HAP-1 (cell line): Measurements from ENCODE around the gene KCNAB2.
A peak's percentile ranks its signal among the peaks of the same experiment; 100 is the strongest.

Experiments
- DNase-seq, 2 experiments: peaks; one replicate each; pipeline ENCODE4 v3.0.0-alpha.2; 2016 to 2020; ENCODE audit warnings: low spot score in 2 of 2
- H3K27me3 ChIP-seq: fragments of 250-450 bp; sonication (Bioruptor Pico); 2 replicates; pipeline ENCODE4 v1.5.1; 2020; ENCODE audit warnings: low read depth, mild to moderate bottlenecking, moderate library complexity
- H3K36me3 ChIP-seq: fragments of 250-450 bp; sonication (Bioruptor Pico); replicated peaks from 2 replicates; pipeline ENCODE4 v1.5.1; 2020; ENCODE audit warnings: mild to moderate bottlenecking
- H3K4me1 ChIP-seq: fragments of 250-450 bp; sonication (Bioruptor Pico); 2 replicates; pipeline ENCODE4 v1.5.1; 2020; ENCODE audit warnings: mild to moderate bottlenecking
- H3K4me3 ChIP-seq: fragments of 250-450 bp; sonication (Bioruptor Pico); 2 replicates; pipeline ENCODE4 v1.5.1; 2020; ENCODE audit warnings: mild to moderate bottlenecking, moderate library complexity
- H3K9me3 ChIP-seq: fragments of 250-450 bp; sonication (Bioruptor Pico); 2 replicates; pipeline ENCODE4 v1.5.1; 2020; ENCODE audit warnings: mild to moderate bottlenecking, moderate library complexity
- in situ Hi-C: fragments of 300-500 bp; cut with MboI; formaldehyde crosslinking; loops from 3 replicates; pipeline ENCODE4 v1.14.3; 2020; ENCODE audit warnings: low sequenced_read_pairs, inconsistent platforms, mixed read lengths

KCNAB2 gene

DNA sequence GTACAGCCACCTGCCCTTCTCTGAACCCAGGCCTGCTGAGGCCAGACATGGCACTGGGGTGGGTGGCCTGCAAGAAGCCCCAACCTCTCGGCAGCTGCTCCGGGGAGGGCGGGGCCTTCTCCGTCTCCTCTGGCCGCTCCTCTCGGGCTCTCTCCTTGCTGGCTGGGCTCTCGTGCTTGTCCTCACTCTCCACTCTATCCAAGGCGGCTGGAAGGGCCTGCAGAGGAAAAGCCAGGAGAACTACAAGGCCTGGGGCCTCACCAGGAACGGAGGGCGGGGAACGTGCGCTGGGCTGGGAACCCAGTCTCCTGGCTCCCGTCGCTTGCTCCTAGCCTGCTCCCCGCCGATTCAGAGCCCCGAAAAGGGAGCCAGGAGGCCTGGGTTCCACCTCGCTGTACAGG lies 75.3 kb downstream of the KCNAB2 start:
- no peak for DNase-seq
- in situ Hi-C loops = no loop called here
- Histone ChIP-seq H3K27me3 (no peaks in the 10 kb centered on the region), H3K4me3 (no peak overlapping the region), H3K36me3 (no peaks in the 10 kb centered on the region), H3K4me1 (no peaks in the 10 kb centered on the region), H3K9me3 (no peaks in the 10 kb centered on the region)

DNA sequence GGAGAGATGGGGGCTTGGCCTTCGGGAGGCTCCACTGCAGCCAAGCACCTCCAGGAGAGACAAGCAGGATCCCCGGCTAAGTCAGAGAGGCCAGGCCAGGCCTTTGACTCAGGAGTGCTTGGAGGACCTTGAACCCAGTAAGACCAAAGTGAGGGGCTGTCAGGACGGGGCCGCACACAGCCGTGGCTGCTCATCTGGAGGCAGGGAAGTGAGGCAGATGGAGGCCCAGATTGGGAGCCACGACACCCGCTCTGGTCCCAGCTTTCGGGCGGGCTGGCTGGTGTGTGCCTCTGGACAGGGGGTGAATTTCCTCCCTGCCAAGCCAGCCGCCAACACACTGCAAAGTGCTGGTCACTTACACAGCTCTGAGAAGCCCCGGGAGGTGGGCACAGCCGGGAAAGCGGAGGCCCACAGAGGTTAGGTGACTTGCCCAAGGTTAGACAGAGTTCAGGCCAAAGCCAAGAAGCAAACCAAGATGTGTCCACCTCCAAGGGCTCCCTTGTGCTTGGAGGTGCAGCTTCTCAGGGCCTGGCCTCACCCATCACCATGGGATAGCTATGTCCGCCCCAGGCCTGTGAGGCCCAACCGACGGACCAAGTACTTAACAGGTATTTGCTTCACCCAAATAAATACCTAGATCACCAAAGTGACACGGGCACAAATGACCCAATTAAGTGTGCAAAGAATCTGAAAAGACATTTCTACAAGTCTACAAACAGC lies 76.1 kb downstream of the KCNAB2 start:
- Histone ChIP-seq H3K27me3 (no peaks in the 10 kb centered on the region), H3K9me3 (no peaks in the 10 kb centered on the region), H3K4me3 (no peak overlapping the region), H3K36me3 (no peaks in the 10 kb centered on the region), H3K4me1 (no peaks in the 10 kb centered on the region)
- in situ Hi-C loops = no loop called here
- DNase-seq = no peak

DNA sequence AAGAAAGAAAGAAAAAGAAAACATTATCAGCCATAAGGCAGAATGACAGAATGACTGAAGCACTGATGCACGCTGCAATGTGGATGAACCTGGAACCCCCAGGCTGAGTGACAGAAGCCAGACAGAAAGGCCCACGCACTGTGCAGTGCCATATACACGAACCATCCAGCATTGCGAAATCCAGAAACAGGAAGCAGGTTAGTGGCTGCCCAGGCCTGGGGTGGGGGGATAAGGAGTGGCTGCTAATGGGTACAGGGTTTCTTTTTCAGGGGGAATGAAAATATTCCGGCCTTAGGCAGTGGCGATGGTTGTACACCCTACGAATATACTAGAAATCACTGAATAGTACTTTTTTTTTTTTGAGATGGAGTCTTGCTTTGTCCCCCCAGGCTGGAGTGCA lies 77.4 kb downstream of the KCNAB2 start:
- no peak for DNase-seq
- H3K4me3 ChIP-seq = no peak overlapping the region
- H3K4me1 ChIP-seq = no peaks in the 10 kb centered on the region
- no peaks in the 10 kb centered on the region for H3K27me3 ChIP-seq
- no peaks in the 10 kb centered on the region for H3K36me3 ChIP-seq
- no peaks in the 10 kb centered on the region for H3K9me3 ChIP-seq
- in situ Hi-C loops = no loop called here

DNA sequence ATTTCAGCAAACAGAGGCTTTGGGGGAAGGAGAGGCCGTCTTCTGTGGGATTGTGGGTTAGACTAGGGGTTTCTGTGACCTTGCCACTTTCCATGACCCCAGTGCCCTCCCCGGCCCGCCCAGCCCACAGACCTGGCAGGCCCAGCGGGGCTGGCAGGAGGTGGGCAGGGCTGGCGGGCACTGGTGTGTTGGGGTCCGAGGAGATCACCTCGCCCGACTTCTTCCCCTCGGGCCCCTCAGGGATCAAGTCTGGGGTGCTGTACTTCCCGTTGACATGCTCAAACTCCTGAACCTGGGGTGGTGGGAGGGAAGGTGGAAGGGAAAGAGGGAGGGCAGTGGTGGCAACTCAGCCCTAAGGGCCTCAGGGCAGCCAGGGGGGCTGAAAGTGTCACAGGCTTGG lies 78.1 kb downstream of the KCNAB2 start:
- in situ Hi-C loops = no loop called here
- Histone ChIP-seq H3K27me3 (no peaks in the 10 kb centered on the region), H3K4me3 (no peak overlapping the region), H3K9me3 (no peaks in the 10 kb centered on the region), H3K4me1 (no peaks in the 10 kb centered on the region), H3K36me3 (no peaks in the 10 kb centered on the region)
- DNase-seq = no peak

DNA sequence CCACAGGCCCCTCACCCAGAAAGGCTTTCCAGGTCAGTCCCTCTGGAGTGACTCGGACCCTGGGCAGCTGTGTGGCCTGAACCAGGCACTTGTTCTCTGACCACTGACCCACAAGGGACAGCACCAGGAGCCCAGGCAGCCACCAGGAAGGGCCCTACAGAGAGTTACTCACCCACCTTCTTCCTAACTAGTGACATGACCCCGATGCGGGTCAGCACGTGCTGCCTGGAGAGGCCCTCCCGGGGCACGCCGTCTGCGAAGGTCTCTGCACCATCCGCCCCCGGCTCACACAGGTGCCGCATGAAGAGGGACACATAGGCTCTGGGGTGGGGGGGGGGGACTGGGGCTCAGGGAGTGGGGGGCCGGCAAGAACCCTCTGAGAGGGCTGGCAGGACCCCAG lies 78.7 kb downstream of the KCNAB2 start:
- no peaks in the 10 kb centered on the region for H3K27me3 ChIP-seq
- DNase-seq = no peak
- in situ Hi-C loops = no loop called here
- H3K36me3 ChIP-seq = no peaks in the 10 kb centered on the region
- H3K9me3 ChIP-seq = no peaks in the 10 kb centered on the region
- no peak overlapping the region for H3K4me3 ChIP-seq
- H3K4me1 ChIP-seq = no peaks in the 10 kb centered on the region

DNA sequence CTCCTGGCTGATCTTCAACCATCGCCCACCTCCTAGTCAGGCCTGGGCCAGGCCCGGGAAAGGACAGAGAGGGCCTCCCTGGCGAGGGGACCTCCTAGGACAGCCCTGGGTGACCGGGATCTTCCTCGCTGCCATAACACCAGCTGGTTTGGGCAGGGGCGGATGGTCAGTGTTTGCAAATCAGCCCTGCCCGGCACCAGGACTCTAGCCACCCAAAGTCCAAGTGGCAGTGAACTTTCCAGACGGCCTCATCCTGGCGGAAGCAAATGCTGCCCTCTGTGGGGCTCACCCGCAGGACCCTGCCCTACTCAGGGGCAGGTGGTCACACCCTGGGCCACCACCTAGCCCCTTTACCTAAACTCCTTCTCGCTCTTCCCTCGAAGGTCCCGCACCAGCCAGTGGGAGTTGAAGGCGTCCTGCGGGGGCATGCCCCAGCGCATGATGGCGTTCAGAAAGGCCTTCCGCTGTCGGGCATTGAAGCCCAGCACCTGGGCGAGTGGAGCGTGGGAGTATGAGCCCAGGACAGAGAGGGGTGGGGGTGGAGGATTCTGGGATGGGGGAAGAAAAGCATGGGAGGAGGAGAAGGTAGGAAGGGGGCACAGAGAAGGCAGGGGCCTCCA lies 79.2 kb downstream of the KCNAB2 start:
- Histone ChIP-seq H3K9me3 (no peaks in the 10 kb centered on the region), H3K4me3 (no peak overlapping the region), H3K36me3 (no peaks in the 10 kb centered on the region), H3K4me1 (no peaks in the 10 kb centered on the region), H3K27me3 (no peaks in the 10 kb centered on the region)
- in situ Hi-C loops = no loop called here
- DNase-seq = no peak

DNA sequence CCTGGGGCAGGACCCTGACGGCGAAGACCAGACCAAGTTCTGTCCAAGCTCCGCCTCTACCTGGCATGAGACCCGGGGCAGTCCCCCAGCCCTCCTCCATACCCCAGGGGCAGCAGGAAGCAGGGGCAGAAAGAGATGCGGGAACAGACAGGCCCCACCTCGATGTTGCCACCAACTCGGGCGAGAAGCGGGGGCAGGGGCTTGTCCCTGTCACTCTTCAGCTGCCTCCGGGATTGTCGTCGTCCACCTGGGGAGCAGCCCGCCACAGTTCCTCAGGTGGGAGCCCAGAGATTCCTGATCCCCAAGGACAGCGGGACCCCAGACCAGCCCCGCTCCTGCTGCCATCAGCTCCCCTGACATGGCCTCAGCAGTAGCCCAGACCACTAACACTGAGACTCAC lies 79.7 kb downstream of the KCNAB2 start:
- Histone ChIP-seq H3K9me3 (no peaks in the 10 kb centered on the region), H3K4me3 (no peak overlapping the region), H3K36me3 (no peaks in the 10 kb centered on the region), H3K4me1 (no peaks in the 10 kb centered on the region), H3K27me3 (no peaks in the 10 kb centered on the region)
- in situ Hi-C loops = no loop called here
- DNase-seq = no peak

DNA sequence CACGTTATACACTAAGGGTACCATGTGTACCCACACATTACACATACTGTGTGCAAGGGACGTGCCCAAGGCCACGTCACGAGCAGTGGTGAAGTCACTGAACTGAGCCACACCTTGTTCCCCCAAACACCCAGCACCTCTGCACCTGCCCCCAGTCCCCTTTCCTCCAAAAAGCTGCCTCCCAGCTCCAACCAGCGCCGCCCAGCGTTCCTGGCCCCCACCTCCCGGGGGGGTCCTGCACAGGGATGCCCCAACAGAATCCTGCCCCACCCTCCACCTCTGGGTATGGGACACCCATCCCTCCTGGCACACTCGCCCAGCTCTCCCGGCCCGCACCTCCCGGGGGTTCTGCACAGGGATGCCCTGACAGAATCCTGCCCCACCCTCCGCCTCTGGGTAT lies 80.3 kb downstream of the KCNAB2 start:
- H3K4me1 ChIP-seq = no peaks in the 10 kb centered on the region

DNA sequence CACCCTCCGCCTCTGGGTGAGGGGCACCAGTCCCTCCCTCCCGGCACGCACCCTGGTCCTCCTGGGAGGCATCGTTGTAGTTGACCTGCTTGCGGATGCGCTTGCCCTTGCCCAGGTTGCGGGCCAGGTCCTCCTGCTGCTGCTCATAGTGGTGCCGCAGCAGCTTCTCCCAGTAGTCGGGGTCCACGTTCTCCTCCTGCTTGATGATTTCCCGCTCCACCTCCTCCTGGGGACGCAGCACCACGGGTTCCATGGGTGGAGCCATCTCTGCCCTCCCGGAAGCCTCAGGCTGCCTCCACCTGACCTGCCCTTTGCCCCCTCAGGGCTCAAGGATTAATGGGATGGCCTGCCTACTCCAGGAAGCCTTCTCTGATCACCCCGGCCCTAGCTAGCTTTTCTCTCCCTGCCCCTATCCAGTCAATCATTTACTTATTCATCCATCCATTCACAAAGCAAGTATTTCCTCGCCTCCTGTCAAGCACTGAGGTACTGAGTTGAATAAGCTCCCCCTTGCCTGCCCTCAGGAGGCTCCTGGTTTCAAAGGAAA lies 80.9 kb downstream of the KCNAB2 start:
- Histone ChIP-seq H3K9me3 (no peaks in the 10 kb centered on the region), H3K4me3 (no peak overlapping the region), H3K27me3 (no peaks in the 10 kb centered on the region), H3K36me3 (no peaks in the 10 kb centered on the region), H3K4me1 (no peaks in the 10 kb centered on the region)
- no peak for DNase-seq
- in situ Hi-C loops = no loop called here

More for the DNA sequence above, 80.3 kb downstream of the KCNAB2 start:
- Histone ChIP-seq H3K36me3 (no peaks in the 10 kb centered on the region), H3K27me3 (no peaks in the 10 kb centered on the region), H3K4me3 (no peak overlapping the region), H3K9me3 (no peaks in the 10 kb centered on the region)
- in situ Hi-C loops = no loop called here
- no peak for DNase-seq

DNA sequence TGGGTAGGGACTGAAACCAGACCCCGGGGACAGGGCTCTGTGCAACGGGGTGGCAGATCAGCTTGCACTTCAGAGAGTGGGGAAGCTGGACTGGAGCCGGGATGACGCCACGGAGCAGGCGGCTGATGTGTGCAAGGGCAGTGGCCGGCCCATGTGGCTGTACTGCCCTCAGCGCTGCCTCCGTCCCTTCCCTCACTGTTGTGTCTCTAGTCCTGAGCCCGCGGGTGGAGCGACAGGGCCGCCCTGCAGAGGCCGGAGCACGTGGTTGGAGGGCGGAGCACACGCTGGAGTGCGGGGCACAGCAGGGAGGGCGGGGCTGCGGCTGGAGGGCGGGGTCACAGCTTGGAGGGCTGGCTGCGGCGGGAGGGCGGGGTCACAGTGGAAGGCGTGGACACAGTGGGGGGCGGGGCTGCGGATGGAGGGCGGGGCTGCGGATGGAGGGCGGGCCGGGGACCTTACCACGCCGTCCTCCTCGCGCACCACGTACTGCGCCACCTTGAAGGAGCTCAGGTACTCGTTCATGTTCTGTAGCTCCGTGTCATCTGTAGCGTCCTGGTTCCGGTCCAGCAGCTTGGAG lies 82.0 kb downstream of the KCNAB2 start:
- H3K9me3 ChIP-seq = peaks cover 6% of the 10 kb centered on the region; the same call in 1 of the 2 replicates
- peak; percentile 36 to 88 for DNase-seq

DNA sequence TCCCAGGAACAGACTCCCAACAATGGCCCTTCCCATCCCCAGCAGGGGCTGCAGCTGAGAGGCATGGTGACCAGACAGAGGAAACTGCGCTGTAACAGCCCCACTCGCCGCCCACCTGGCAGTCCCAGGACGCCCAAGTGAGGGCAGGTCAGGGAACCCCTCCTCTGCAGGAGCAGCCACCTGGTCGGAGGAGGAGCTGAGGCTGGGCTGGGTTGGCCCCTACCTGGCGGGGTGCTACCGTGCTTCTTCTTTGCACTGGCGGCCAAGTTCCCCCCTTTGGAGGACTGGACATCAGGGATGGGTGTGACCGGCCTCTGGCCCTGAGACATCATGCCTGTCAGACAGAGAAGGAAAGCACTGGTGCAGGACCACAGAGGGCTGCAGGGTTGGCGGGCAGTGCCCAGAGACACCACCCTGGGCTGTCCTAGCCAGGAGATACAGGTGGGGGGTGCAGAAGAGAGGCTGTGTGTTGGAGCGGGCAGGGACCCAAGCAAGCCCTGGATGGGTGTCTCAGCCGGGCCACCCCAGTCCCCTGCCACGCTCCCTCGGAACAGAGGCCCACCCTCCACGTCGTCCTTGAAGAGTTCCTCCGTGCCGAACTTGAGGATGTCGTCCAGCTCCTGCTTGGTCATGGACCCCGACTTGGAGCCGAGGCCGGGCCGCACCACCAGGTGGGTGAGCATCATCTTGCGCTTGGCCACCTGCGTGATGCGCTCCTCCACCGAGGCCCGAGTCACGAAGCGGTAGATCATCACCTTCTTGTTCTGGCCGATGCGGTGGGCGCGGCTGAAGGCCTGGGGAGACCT lies 82.8 kb downstream of the KCNAB2 start:
- in situ Hi-C loops = no loop called here
- no peak for DNase-seq
- Histone ChIP-seq H3K4me1 (no peaks in the 10 kb centered on the region), H3K9me3 (peaks cover 6% of the 10 kb centered on the region; the same call in 1 of the 2 replicates), H3K27me3 (no peaks in the 10 kb centered on the region), H3K4me3 (no peak overlapping the region), H3K36me3 (no peaks in the 10 kb centered on the region)

More for the DNA sequence above, 82.0 kb downstream of the KCNAB2 start:
- Histone ChIP-seq H3K4me1 (no peaks in the 10 kb centered on the region), H3K27me3 (no peaks in the 10 kb centered on the region), H3K36me3 (no peaks in the 10 kb centered on the region), H3K4me3 (no peak overlapping the region)
- in situ Hi-C loops = no loop called here

DNA sequence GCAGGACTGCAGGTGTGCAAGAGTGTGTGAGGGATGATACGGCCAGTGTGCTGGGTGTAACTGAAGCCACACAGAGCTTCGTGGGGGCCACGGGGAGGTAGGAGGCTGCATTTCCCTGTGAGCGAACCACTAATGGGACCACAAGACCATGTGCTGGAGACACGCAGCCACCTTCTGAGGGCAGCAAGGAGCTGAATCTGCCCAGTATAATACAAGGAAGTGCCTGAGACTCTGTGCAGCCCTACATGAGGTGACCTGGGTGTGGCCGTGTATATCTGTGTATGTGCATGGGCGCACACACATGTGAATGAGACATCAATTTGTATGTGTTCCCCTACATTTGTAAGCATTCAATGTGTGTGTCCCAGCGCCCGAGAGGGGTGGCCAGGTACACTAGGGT lies 83.6 kb downstream of the KCNAB2 start:
- H3K9me3 ChIP-seq = peaks cover 6% of the 10 kb centered on the region; the same call in 1 of the 2 replicates
- no peak for DNase-seq
- in situ Hi-C loops = no loop called here
- H3K4me1 ChIP-seq = no peaks in the 10 kb centered on the region
- H3K27me3 ChIP-seq = no peaks in the 10 kb centered on the region
- no peak overlapping the region for H3K4me3 ChIP-seq
- H3K36me3 ChIP-seq = no peaks in the 10 kb centered on the region

DNA sequence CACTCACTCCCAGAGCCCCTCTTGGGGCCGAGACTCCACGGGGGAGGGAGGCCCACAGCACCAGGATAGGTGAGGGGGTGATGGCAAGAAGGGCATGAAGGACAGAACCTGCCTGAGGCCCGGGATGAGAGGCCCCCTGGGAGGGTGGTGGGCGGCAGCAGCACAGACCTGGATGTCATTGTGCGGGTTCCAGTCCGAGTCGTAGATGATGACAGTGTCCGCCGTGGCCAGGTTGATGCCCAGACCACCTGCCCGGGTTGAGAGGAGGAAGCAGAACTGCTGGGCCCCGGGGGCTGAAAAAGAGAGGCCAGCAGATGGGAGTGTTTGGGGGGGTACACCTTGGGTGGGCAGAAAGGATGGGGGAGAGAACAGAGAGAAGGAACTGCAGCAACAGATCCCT lies 84.3 kb downstream of the KCNAB2 start:
- DNase-seq = no peak
- H3K9me3 ChIP-seq = peaks cover 6% of the 10 kb centered on the region; the same call in 1 of the 2 replicates

More for the DNA sequence above, 84.3 kb downstream of the KCNAB2 start:
- no peak overlapping the region for H3K4me3 ChIP-seq
- in situ Hi-C loops = no loop called here
- no peaks in the 10 kb centered on the region for H3K27me3 ChIP-seq
- H3K36me3 ChIP-seq = no peaks in the 10 kb centered on the region
- H3K4me1 ChIP-seq = no peaks in the 10 kb centered on the region
